Measurements from ENCODE around the gene RWDD1.

The RWDD1 gene, protein sequence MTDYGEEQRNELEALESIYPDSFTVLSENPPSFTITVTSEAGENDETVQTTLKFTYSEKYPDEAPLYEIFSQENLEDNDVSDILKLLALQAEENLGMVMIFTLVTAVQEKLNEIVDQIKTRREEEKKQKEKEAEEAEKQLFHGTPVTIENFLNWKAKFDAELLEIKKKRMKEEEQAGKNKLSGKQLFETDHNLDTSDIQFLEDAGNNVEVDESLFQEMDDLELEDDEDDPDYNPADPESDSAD

DNA sequence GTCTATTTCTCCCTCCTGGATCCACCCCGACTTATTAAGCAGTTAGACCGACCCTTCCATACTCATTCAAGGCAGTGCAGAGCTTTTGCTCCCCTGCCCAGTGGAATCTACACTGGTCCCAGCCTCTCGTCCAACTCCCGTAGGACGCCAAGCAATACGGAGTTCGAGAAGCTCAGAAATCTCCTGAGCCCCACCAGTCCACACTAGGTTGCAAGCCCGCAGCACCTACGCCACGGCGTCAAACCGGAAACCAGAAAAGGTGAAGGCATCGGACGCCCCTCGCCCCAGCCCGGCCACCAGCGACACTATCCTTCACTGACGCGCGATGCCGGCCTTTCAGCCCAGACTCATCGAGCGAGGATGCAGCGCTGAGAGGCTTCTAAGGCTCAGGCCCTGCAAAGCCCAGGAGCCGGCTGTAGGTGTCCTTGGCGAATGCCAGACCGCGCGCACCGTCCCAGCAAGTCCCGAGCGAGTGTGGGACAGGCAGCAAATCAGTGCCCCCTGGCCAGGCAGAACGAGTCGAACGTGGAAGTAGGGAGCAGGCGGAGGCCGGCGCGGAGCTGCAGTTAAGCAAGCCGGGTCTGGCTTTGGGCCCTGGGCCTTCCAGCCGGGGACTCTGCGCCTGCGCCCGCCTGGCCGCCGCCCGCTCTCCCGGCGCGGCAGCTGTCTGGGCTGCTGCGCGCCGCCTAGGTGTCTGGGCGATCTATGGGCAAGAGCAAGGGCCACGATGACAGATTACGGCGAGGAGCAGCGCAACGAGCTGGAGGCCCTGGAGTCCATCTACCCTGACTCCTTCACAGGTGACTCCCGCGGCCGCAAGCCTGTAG, at the start of gene RWDD1:
Gene RWDD1, plus strand, starts transcription at position 649 of the 827 bp plus-strand sequence. Its CDS starts 79 bp downstream, at position 728.
- TF ChIP-seq, protein P1, sequence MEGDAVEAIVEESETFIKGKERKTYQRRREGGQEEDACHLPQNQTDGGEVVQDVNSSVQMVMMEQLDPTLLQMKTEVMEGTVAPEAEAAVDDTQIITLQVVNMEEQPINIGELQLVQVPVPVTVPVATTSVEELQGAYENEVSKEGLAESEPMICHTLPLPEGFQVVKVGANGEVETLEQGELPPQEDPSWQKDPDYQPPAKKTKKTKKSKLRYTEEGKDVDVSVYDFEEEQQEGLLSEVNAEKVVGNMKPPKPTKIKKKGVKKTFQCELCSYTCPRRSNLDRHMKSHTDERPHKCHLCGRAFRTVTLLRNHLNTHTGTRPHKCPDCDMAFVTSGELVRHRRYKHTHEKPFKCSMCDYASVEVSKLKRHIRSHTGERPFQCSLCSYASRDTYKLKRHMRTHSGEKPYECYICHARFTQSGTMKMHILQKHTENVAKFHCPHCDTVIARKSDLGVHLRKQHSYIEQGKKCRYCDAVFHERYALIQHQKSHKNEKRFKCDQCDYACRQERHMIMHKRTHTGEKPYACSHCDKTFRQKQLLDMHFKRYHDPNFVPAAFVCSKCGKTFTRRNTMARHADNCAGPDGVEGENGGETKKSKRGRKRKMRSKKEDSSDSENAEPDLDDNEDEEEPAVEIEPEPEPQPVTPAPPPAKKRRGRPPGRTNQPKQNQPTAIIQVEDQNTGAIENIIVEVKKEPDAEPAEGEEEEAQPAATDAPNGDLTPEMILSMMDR (IDR thresholded peaks at IDR 0.05; ENCODE audit: control insufficient read depth, insufficient read depth, low read depth, low read length, missing control alignments), result no peak
- peak; percentile 99 for DNase-seq (ENCODE audit: low read depth)
- peak within 1 kb of the TSS; percentile 90 for H3K4me3 ChIP-seq (ENCODE audit: control insufficient read depth, low read depth, low read length)

DNA sequence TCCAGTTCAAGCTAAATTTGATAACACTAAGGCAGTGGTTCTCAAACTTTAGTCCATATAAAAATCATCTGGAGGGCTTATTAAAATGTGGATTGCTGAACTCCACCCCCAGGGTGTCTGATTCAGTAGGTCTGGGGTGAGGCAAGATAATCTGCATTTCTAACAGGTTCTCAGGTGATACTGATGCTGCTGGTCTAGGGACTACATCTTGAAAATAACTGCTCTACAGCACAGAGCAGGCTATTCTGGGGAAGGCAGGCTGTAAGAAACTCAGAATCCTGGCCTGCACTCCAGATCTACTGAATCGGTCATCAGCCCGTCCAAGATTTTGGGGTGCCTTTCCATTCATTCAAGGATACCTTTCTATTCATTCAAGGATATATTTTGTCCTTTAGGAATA, 48.4 kb upstream of the RWDD1 start:
- H3K4me3 ChIP-seq (ENCODE audit: control insufficient read depth, low read depth, low read length), result no peak overlapping the region
- TF ChIP-seq, protein P1 (IDR thresholded peaks at IDR 0.05; ENCODE audit: control insufficient read depth, insufficient read depth, low read depth, low read length, missing control alignments), result no peak
- DNase-seq (ENCODE audit: low read depth), result no peak

DNA sequence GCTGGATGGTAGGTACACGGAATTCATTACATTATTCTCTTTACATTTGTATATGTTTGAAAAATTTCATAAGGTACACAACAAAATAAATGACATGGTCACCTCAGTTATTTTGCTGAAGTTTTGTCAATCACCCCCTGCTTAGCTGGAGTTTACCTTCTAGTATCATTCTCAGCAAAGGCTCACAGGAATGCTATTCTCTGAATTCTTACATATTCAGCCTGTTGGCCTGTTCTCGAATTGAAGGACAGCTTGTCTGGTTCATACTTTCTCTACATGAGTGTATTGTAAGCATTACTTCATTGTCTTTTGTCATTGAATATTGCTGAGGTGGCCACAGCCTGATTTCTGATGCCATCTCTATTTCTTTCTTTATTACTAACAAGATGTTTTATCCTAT, 47.1 kb upstream of the RWDD1 start:
- TF ChIP-seq, protein P1 (IDR thresholded peaks at IDR 0.05; ENCODE audit: control insufficient read depth, insufficient read depth, low read depth, low read length, missing control alignments), result no peak
- DNase-seq (ENCODE audit: low read depth), result no peak
- H3K4me3 ChIP-seq (ENCODE audit: control insufficient read depth, low read depth, low read length), result no peak overlapping the region

DNA sequence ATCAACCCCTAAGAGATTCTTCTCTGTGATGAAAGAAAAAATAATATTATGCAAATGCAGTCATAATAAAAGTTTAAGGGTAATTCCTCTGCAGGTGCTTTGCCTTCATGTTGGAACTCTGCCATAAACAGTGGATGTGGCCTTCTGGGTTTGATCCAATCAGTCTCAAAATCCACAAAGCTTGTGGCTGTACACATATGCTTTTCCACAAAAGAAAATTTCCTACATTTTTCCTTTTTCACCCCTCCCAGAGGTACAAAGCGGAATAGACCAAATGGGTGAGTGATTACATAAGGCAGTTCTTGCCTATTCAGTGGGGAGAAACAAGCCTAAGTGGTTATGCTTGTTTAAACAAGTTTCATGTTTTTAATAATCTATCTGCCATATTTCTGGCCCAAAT, 43.2 kb upstream of the RWDD1 start:
- no peak overlapping the region for H3K4me3 ChIP-seq (ENCODE audit: control insufficient read depth, low read depth, low read length)
- TF ChIP-seq, protein P1 (IDR thresholded peaks at IDR 0.05; ENCODE audit: control insufficient read depth, insufficient read depth, low read depth, low read length, missing control alignments), result no peak
- no peak for DNase-seq (ENCODE audit: low read depth)

DNA sequence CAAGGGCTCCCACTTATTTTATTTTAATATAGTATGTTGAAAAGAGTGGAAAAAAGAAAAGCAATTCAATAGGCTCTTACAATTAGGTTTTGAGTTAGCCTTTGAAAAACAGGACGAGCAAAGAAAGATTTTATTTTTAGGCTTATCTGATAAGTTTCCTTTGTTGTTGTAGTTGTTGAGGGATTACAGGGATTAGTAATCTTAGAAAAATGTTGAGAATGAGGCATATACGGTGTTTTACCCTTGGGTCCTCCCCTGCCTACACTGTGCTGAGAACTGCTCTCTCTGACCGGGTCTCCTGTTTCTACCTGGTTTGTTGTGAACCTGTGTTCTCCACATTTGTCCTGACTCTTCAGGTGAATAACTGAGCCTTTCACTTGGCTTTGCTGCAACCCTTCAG, 42.5 kb upstream of the RWDD1 start:
- no peak overlapping the region for H3K4me3 ChIP-seq (ENCODE audit: control insufficient read depth, low read depth, low read length)
- no peak for DNase-seq (ENCODE audit: low read depth)
- TF ChIP-seq, protein P1 (IDR thresholded peaks at IDR 0.05; ENCODE audit: control insufficient read depth, insufficient read depth, low read depth, low read length, missing control alignments), result no peak

DNA sequence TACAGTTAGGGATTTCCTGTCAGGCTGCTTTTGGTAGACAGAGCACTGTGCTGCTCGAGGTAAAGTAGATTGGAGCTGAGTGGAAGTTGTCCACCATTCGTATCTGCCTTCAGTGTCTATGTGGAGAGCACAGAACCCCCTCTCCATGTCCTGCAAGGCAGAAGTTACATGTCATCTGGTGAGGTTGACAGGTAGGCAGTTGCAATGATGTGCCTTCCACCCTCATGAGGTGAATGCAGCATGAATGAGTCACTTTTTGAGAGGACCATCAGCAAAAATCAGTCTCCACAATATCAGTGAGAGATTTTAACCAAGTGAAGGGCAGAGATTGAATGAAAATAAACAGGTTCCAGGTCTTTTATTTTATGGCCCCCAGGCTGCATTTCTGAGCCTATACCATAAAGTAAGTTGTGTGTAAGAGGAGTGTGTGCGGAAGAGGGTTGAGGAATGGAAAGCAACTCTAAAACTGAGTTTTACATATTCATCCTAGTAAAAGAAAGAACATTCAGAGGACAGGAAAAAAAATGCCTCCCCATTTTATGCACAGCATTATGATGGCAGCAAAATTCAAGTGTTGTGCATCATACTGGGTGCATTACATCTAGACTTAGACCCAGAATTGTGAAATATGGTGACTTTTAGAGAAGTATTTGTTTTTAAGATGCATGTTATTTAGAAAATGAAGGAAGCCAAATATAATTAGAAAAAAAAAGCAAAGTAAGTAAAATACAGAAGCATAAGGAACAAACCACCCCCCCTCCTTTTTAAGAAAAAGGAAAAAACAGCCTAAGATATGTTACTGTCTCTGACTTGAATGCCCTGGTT, 41.6 kb upstream of the RWDD1 start:
- H3K4me3 ChIP-seq (ENCODE audit: control insufficient read depth, low read depth, low read length), result no peak overlapping the region
- DNase-seq (ENCODE audit: low read depth), result no peak
- TF ChIP-seq, protein P1 (IDR thresholded peaks at IDR 0.05; ENCODE audit: control insufficient read depth, insufficient read depth, low read depth, low read length, missing control alignments), result no peak

Measured in AG09309 (cell line).